ENCODE data around the gene CES3.
"Not testable (repeated sequence)": the region's sequence is repeated elsewhere in the genome, so short reads cannot be mapped to it uniquely, and the experiment has no call there.

The CES3 gene

GRCh38 chr16:66942981-66943380 lies 18.1 kb upstream of the CES3 start:
- Histone ChIP-seq H3K9ac (ENCODE audit: low read length) (no peak overlapping the region), H3K27me3 (ENCODE audit: control insufficient read depth, insufficient read depth, low read length) (no peaks in the 10 kb centered on the region), H3K27ac (ENCODE audit: low read depth, low read length) (no peak overlapping the region), H3K4me1 (ENCODE audit: control insufficient read depth, insufficient read depth, low read length) (no peaks in the 10 kb centered on the region), H3K4me3 (ENCODE audit: low read length) (no peak overlapping the region), H3K36me3 (ENCODE audit: control insufficient read depth, insufficient read depth, low read length) (peaks cover 45% of the 10 kb centered on the region)

GRCh38 chr16:66943426-66944053 lies 17.5 kb upstream of the CES3 start:
- H3K36me3 ChIP-seq (ENCODE audit: control insufficient read depth, insufficient read depth, low read length): peaks cover 42% of the 10 kb centered on the region
- H3K27ac ChIP-seq (ENCODE audit: low read depth, low read length): no peak overlapping the region

GRCh38 chr16:66944054-66944441 lies 17.0 kb upstream of the CES3 start:
- Histone ChIP-seq H3K36me3 (ENCODE audit: control insufficient read depth, insufficient read depth, low read length) (peaks cover 37% of the 10 kb centered on the region), H3K9ac (ENCODE audit: low read length) (no peak overlapping the region), H3K4me3 (ENCODE audit: low read length) (no peak overlapping the region), H3K27me3 (ENCODE audit: control insufficient read depth, insufficient read depth, low read length) (peaks cover 3% of the 10 kb centered on the region), H3K27ac (ENCODE audit: low read depth, low read length) (no peak overlapping the region), H3K4me1 (ENCODE audit: control insufficient read depth, insufficient read depth, low read length) (no peaks in the 10 kb centered on the region)

More at GRCh38 chr16:66943426-66944053, 17.5 kb upstream of the CES3 start:
- Histone ChIP-seq H3K9ac (ENCODE audit: low read length) (no peak overlapping the region), H3K27me3 (ENCODE audit: control insufficient read depth, insufficient read depth, low read length) (peaks cover 1% of the 10 kb centered on the region), H3K4me1 (ENCODE audit: control insufficient read depth, insufficient read depth, low read length) (no peaks in the 10 kb centered on the region), H3K4me3 (ENCODE audit: low read length) (no peak overlapping the region)

- H3K27ac ChIP-seq (ENCODE audit: low read depth, low read length): not testable (repeated sequence)
Observed at GRCh38 chr16:66944971-66945370, 16.1 kb upstream of the CES3 start.

GRCh38 chr16:66945939-66946338 lies 15.1 kb upstream of the CES3 start:
- no peak overlapping the region for H3K4me3 ChIP-seq (ENCODE audit: low read length)
- H3K9ac ChIP-seq (ENCODE audit: low read length): no peak overlapping the region
- H3K36me3 ChIP-seq (ENCODE audit: control insufficient read depth, insufficient read depth, low read length): peaks cover 24% of the 10 kb centered on the region
- H3K4me1 ChIP-seq (ENCODE audit: control insufficient read depth, insufficient read depth, low read length): no peaks in the 10 kb centered on the region
- peaks cover 3% of the 10 kb centered on the region for H3K27me3 ChIP-seq (ENCODE audit: control insufficient read depth, insufficient read depth, low read length)
- no peak overlapping the region for H3K27ac ChIP-seq (ENCODE audit: low read depth, low read length)

More at GRCh38 chr16:66944971-66945370, 16.1 kb upstream of the CES3 start:
- not testable (repeated sequence) for H3K27me3 ChIP-seq (ENCODE audit: control insufficient read depth, insufficient read depth, low read length); H3K4me1 ChIP-seq (ENCODE audit: control insufficient read depth, insufficient read depth, low read length); H3K4me3 ChIP-seq (ENCODE audit: low read length); H3K9ac ChIP-seq (ENCODE audit: low read length)
- H3K36me3 ChIP-seq (ENCODE audit: control insufficient read depth, insufficient read depth, low read length): peaks cover 34% of the 10 kb centered on the region

GRCh38 chr16:66946541-66946940 lies 14.5 kb upstream of the CES3 start:
- Histone ChIP-seq H3K27ac (ENCODE audit: low read depth, low read length) (no peak overlapping the region), H3K4me1 (ENCODE audit: control insufficient read depth, insufficient read depth, low read length) (no peaks in the 10 kb centered on the region), H3K36me3 (ENCODE audit: control insufficient read depth, insufficient read depth, low read length) (peaks cover 18% of the 10 kb centered on the region), H3K4me3 (ENCODE audit: low read length) (no peak overlapping the region), H3K9ac (ENCODE audit: low read length) (no peak overlapping the region), H3K27me3 (ENCODE audit: control insufficient read depth, insufficient read depth, low read length) (peaks cover 3% of the 10 kb centered on the region)

- Histone ChIP-seq H3K27ac (ENCODE audit: low read depth, low read length) (no peak overlapping the region), H3K27me3 (ENCODE audit: control insufficient read depth, insufficient read depth, low read length) (peaks cover 3% of the 10 kb centered on the region), H3K4me1 (ENCODE audit: control insufficient read depth, insufficient read depth, low read length) (no peaks in the 10 kb centered on the region), H3K9ac (ENCODE audit: low read length) (no peak overlapping the region), H3K4me3 (ENCODE audit: low read length) (no peak overlapping the region), H3K36me3 (ENCODE audit: control insufficient read depth, insufficient read depth, low read length) (peaks cover 14% of the 10 kb centered on the region)
Observed at GRCh38 chr16:66946974-66947301, 14.1 kb upstream of the CES3 start.

- Histone ChIP-seq H3K4me1 (ENCODE audit: control insufficient read depth, insufficient read depth, low read length) (no peaks in the 10 kb centered on the region), H3K36me3 (ENCODE audit: control insufficient read depth, insufficient read depth, low read length) (peaks cover 9% of the 10 kb centered on the region), H3K4me3 (ENCODE audit: low read length) (peak overlapping the region; percentile 68), H3K9ac (ENCODE audit: low read length) (no peak overlapping the region), H3K27me3 (ENCODE audit: control insufficient read depth, insufficient read depth, low read length) (peaks cover 3% of the 10 kb centered on the region), H3K27ac (ENCODE audit: low read depth, low read length) (no peak overlapping the region)
Observed at GRCh38 chr16:66947302-66948065, 13.6 kb upstream of the CES3 start.

GRCh38 chr16:66948134-66948836 lies 12.8 kb upstream of the CES3 start:
- Histone ChIP-seq H3K9ac (ENCODE audit: low read length) (no peak overlapping the region), H3K4me3 (ENCODE audit: low read length) (peak overlapping the region; percentile 68), H3K4me1 (ENCODE audit: control insufficient read depth, insufficient read depth, low read length) (no peaks in the 10 kb centered on the region), H3K27me3 (ENCODE audit: control insufficient read depth, insufficient read depth, low read length) (peaks cover 3% of the 10 kb centered on the region), H3K27ac (ENCODE audit: low read depth, low read length) (no peak overlapping the region), H3K36me3 (ENCODE audit: control insufficient read depth, insufficient read depth, low read length) (peaks cover 3% of the 10 kb centered on the region)

- H3K36me3 ChIP-seq (ENCODE audit: control insufficient read depth, insufficient read depth, low read length): no peaks in the 10 kb centered on the region
- no peak overlapping the region for H3K27ac ChIP-seq (ENCODE audit: low read depth, low read length)
- H3K4me1 ChIP-seq (ENCODE audit: control insufficient read depth, insufficient read depth, low read length): no peaks in the 10 kb centered on the region
- H3K4me3 ChIP-seq (ENCODE audit: low read length): peak overlapping the region; percentile 68
- H3K27me3 ChIP-seq (ENCODE audit: control insufficient read depth, insufficient read depth, low read length): peaks cover 3% of the 10 kb centered on the region
- no peak overlapping the region for H3K9ac ChIP-seq (ENCODE audit: low read length)
Observed at GRCh38 chr16:66948837-66949225, 12.2 kb upstream of the CES3 start.

- no peaks in the 10 kb centered on the region for H3K4me1 ChIP-seq (ENCODE audit: control insufficient read depth, insufficient read depth, low read length)
- H3K36me3 ChIP-seq (ENCODE audit: control insufficient read depth, insufficient read depth, low read length): no peaks in the 10 kb centered on the region
- H3K9ac ChIP-seq (ENCODE audit: low read length): no peak overlapping the region
- H3K27me3 ChIP-seq (ENCODE audit: control insufficient read depth, insufficient read depth, low read length): peaks cover 3% of the 10 kb centered on the region
- H3K27ac ChIP-seq (ENCODE audit: low read depth, low read length): no peak overlapping the region
- H3K4me3 ChIP-seq (ENCODE audit: low read length): no peak overlapping the region
Observed at GRCh38 chr16:66949472-66949871, 11.6 kb upstream of the CES3 start.

- H3K4me1 ChIP-seq (ENCODE audit: control insufficient read depth, insufficient read depth, low read length): no peaks in the 10 kb centered on the region
- peak overlapping the region; percentile 11 for H3K4me3 ChIP-seq (ENCODE audit: low read length)
- no peak overlapping the region for H3K9ac ChIP-seq (ENCODE audit: low read length)
- H3K27ac ChIP-seq (ENCODE audit: low read depth, low read length): no peak overlapping the region
- peaks cover 3% of the 10 kb centered on the region for H3K27me3 ChIP-seq (ENCODE audit: control insufficient read depth, insufficient read depth, low read length)
- no peaks in the 10 kb centered on the region for H3K36me3 ChIP-seq (ENCODE audit: control insufficient read depth, insufficient read depth, low read length)
Observed at GRCh38 chr16:66950437-66950836, 10.6 kb upstream of the CES3 start.
